HCT116 (cell line): ENCODE results near the gene FASLG. TPM values are rescaled to one million over a fixed set of nuclear protein-coding genes. Genes with fewer than 3 reads are reported as not detected.

ENCODE experiments used
- ATAC-seq: fragments of 200-7000 bp; cut with Tn5 transposase; 2 replicates; pipeline ENCODE4 v1.9.1; 2020; ENCODE audit warnings: mild to moderate bottlenecking, moderate library complexity
- BruUV-seq: library from RNA; stranded (reverse); fragments of 400-500 nt; replicated peaks from 2 replicates; lab custom pipeline; 2021; lab: Mats Ljungman, UMichigan
- CTCF ChIA-PET: fragments of 300-600 bp; sonication (Branson Sonifier 250); formaldehyde crosslinking; loops from one replicate; lab custom pipeline; 2021; ENCODE audit warnings: antibody characterized with exemption; lab: Charles Lee
- POLR2A ChIA-PET: fragments of 300-600, 350-600 bp; sonication (Branson Sonifier 250); formaldehyde crosslinking; loops from one replicate; lab custom pipeline; 2021; ENCODE audit warnings: antibody characterized with exemption; lab: Charles Lee
- RAD21 ChIA-PET, 2 experiments: fragments of 300-600 bp; sonication (Branson Sonifier 250); formaldehyde crosslinking; loops; one replicate each; lab custom pipeline; 2023; ENCODE audit warnings: low total read pairs in 2 of 2; ENCODE audit not compliant: uncharacterized antibody in 2 of 2, unreplicated experiment in 2 of 2, low non-redundant PET in 1 of 2; lab: Charles Lee
- DNase-seq: peaks from one replicate; pipeline ENCODE4 v3.0.0-alpha.2; 2010; ENCODE audit warnings: low read depth, low spot score
- H2AFZ ChIP-seq: fragments of 200-600 bp; shearing (Covaris generic), sonication (generic); 2 replicates; pipeline ENCODE4 v1.6.1; 2017; ENCODE audit warnings: low read depth, mixed run types, mixed read lengths, antibody characterized with exemption, low read length; ENCODE audit not compliant: poor library complexity, severe bottlenecking
- H3K27ac ChIP-seq: 2 replicates; pipeline ENCODE4 v1.5.1; 2012; ENCODE audit warnings: low read depth, low read length
- H3K27me3 ChIP-seq: fragments of 200-600 bp; sonication (generic); 2 replicates; pipeline ENCODE4 v1.6.1; 2016; ENCODE audit warnings: mixed run types, low read length, mixed read lengths; ENCODE audit not compliant: insufficient read depth
- H3K36me3 ChIP-seq, 2 experiments: fragments of 200-500 bp in 1 of 2; fragments of 200-600 bp in 1 of 2; sonication (Bioruptor generic) in 1 of 2; sonication (generic) in 1 of 2; 2 replicates each; pipeline versions ENCODE4 v1.5.1 to v1.6.1; 2014 to 2016; ENCODE audit warnings: low read length in 2 of 2, inconsistent platforms in 1 of 2, mixed read lengths in 1 of 2, mixed run types in 1 of 2; ENCODE audit not compliant: insufficient read depth in 2 of 2, control insufficient read depth in 1 of 2
- H3K4me1 ChIP-seq, 2 experiments: fragments of 200-600 bp in 1 of 2; sonication (generic) in 1 of 2; 2 replicates each; pipeline versions ENCODE4 v1.5.1 to v1.6.1; 2012 to 2017; ENCODE audit warnings: low read length in 2 of 2, inconsistent platforms in 1 of 2, mild to moderate bottlenecking in 1 of 2, mixed read lengths in 1 of 2, mixed run types in 1 of 2, moderate library complexity in 1 of 2; ENCODE audit not compliant: insufficient read depth in 2 of 2, control insufficient read depth in 1 of 2
- H3K4me2 ChIP-seq: fragments of 200-600 bp; sonication (generic); 2 replicates; pipeline ENCODE4 v1.6.1; 2017; ENCODE audit warnings: mixed run types, low read length, mixed read lengths
- H3K4me3 ChIP-seq, 2 experiments: fragments of 200-600 bp in 1 of 2; sonication (generic) in 1 of 2; replicated peaks in 1 of 2; 2 replicates each; pipeline ENCODE4 v1.5.1; 2011 to 2016; ENCODE audit warnings: low read length in 2 of 2, control low read depth in 1 of 2, low read depth in 1 of 2, mild to moderate bottlenecking in 1 of 2, mixed read lengths in 1 of 2, mixed run types in 1 of 2
- H3K79me2 ChIP-seq: fragments of 200-600 bp; sonication (generic); 2 replicates; pipeline ENCODE4 v1.6.1; 2017; ENCODE audit warnings: mild to moderate bottlenecking, mixed run types, low read length, moderate library complexity, mixed read lengths; ENCODE audit not compliant: insufficient read depth
- H3K9ac ChIP-seq: fragments of 200-600 bp; sonication (generic); 2 replicates; pipeline ENCODE4 v1.6.1; 2016; ENCODE audit warnings: low read length, mixed read lengths
- H3K9me2 ChIP-seq: fragments of 200-600 bp; sonication (generic), shearing (Covaris generic); 2 replicates; pipeline ENCODE4 v1.6.1; 2017; ENCODE audit warnings: mixed run types, mild to moderate bottlenecking, moderate library complexity; ENCODE audit not compliant: insufficient read depth
- H3K9me3 ChIP-seq, 2 experiments: fragments of 200-500 bp in 1 of 2; fragments of 200-600 bp in 1 of 2; sonication (Bioruptor generic) in 1 of 2; sonication (generic) in 1 of 2; 2 replicates each; pipeline ENCODE4 v1.6.1; 2014 to 2017; ENCODE audit warnings: low read length in 2 of 2, mixed read lengths in 2 of 2, inconsistent platforms in 1 of 2, low read depth in 1 of 2, mild to moderate bottlenecking in 1 of 2, mixed run types in 1 of 2, moderate library complexity in 1 of 2; ENCODE audit not compliant: control insufficient read depth in 1 of 2, insufficient read depth in 1 of 2
- H4K20me1 ChIP-seq: fragments of 200-600 bp; sonication (generic), shearing (Covaris generic); 2 replicates; pipeline ENCODE4 v1.6.1; 2017; ENCODE audit warnings: mixed run types, mild to moderate bottlenecking, moderate library complexity; ENCODE audit not compliant: insufficient read depth
- ATF3 ChIP-seq: IDR thresholded peaks from 2 replicates; pipeline ENCODE4 v1.6.1; 2012
- CBX3 ChIP-seq: IDR thresholded peaks from 2 replicates; pipeline ENCODE4 v1.6.1; 2012; ENCODE audit warnings: low read depth
- CEBPB ChIP-seq: IDR thresholded peaks from 2 replicates; pipeline ENCODE4 v1.6.1; 2012; ENCODE audit warnings: low read depth
- CTCF ChIP-seq, 3 experiments: fragments of 200-600 bp in 1 of 3; sonication (generic) in 1 of 3; IDR thresholded peaks in 2 of 3; conservative IDR thresholded peaks in 1 of 3; 2 replicates each; pipeline ENCODE4 v1.5.1; 2012 to 2017; ENCODE audit warnings: low read depth in 2 of 3, low read length in 2 of 3, antibody characterized with exemption in 1 of 3, borderline replicate concordance in 1 of 3, control low read depth in 1 of 3, mild to moderate bottlenecking in 1 of 3, mixed read lengths in 1 of 3, mixed run types in 1 of 3, moderate library complexity in 1 of 3; ENCODE audit not compliant: insufficient read depth in 1 of 3
- EGR1 ChIP-seq: IDR thresholded peaks from 2 replicates; pipeline ENCODE4 v1.6.1; 2012; ENCODE audit warnings: low read depth
- ELF1 ChIP-seq: IDR thresholded peaks from 2 replicates; pipeline ENCODE4 v1.6.1; 2012; ENCODE audit warnings: low read depth, borderline replicate concordance
- EZH2 ChIP-seq: fragments of 200-600 bp; sonication (generic); IDR thresholded peaks from 2 replicates; pipeline ENCODE4 v1.6.1; 2017; ENCODE audit warnings: antibody characterized with exemption, mixed run types
- EZH2phosphoT487 ChIP-seq: fragments of 200-600 bp; IDR thresholded peaks from 2 replicates; pipeline ENCODE4 v1.6.1; 2018; ENCODE audit warnings: antibody characterized with exemption, borderline replicate concordance
- FOSL1 ChIP-seq: IDR thresholded peaks from 2 replicates; pipeline ENCODE4 v1.6.1; 2012; ENCODE audit warnings: low read depth
- JUND ChIP-seq: IDR thresholded peaks from 2 replicates; pipeline ENCODE4 v1.6.1; 2012
- POLR2AphosphoS5 ChIP-seq: IDR thresholded peaks from 2 replicates; pipeline ENCODE4 v1.6.1; 2011; ENCODE audit warnings: mild to moderate bottlenecking, low read depth, low read length, moderate library complexity
- RAD21 ChIP-seq: IDR thresholded peaks from 2 replicates; pipeline ENCODE4 v1.6.1; 2012; ENCODE audit warnings: low read depth, mild to moderate bottlenecking
- SIN3A ChIP-seq: IDR thresholded peaks from 2 replicates; pipeline ENCODE4 v1.6.1; 2012; ENCODE audit warnings: low read depth
- SP1 ChIP-seq: IDR thresholded peaks from 2 replicates; pipeline ENCODE4 v1.6.1; 2012; ENCODE audit warnings: low read depth
- SRF ChIP-seq: IDR thresholded peaks from 2 replicates; pipeline ENCODE4 v1.6.1; 2012; ENCODE audit warnings: low read depth
- TCF7L2 ChIP-seq: IDR thresholded peaks from 2 replicates; pipeline ENCODE4 v1.7.0; 2011; ENCODE audit warnings: borderline replicate concordance, inconsistent platforms; ENCODE audit not compliant: insufficient read depth, insufficient read length; ENCODE audit errors: extremely low read depth
- YY1 ChIP-seq: IDR thresholded peaks from 2 replicates; pipeline ENCODE4 v1.6.1; 2011; ENCODE audit warnings: low read length, low read depth, moderate library complexity, mild to moderate bottlenecking; ENCODE audit not compliant: insufficient replicate concordance; ENCODE audit errors: extremely low read depth
- ZFX ChIP-seq: fragments of 450-650 bp; IDR thresholded peaks from 2 replicates; pipeline ENCODE4 v1.6.1; 2017
- ZNF274 ChIP-seq: fragments of 200-500 bp; sonication (Bioruptor generic); IDR thresholded peaks from 2 replicates; pipeline ENCODE4 v1.6.1; 2014; ENCODE audit warnings: mild to moderate bottlenecking, low read depth, low read length, inconsistent platforms
- intact Hi-C: fragments of 100-400 bp; cut with micrococcal nuclease; formaldehyde crosslinking; loops from 2 replicates; pipeline ENCODE4 v1.10.0; 2022
- total RNA-seq: library from RNA; stranded (reverse); gene quantifications from one replicate; pipeline ENCODE4 v1.2.1, GENCODE V29; 2021; ENCODE audit not compliant: unreplicated experiment

The FASLG gene
- total RNA-seq, 1 experiment from 2014 or later: not detected

GRCh38 chr1:172629638-172630037 lies 29.3 kb upstream of the FASLG start:
- peak overlapping the region; percentile 44 for H2AFZ ChIP-seq
- RAD21 ChIA-PET: no interaction called here
- no peaks in the 10 kb centered on the region for H3K79me2 ChIP-seq
- H3K36me3 ChIP-seq: no peaks in the 10 kb centered on the region
- intact Hi-C loops: no loop called here
- CTCF ChIA-PET: no interaction called here
- ATAC-seq (no peak), DNase-seq (no peak)
- no peak overlapping the region for H3K9ac ChIP-seq
- no peaks in the 10 kb centered on the region for H3K4me1 ChIP-seq
- H4K20me1 ChIP-seq: no peaks in the 10 kb centered on the region
- TF ChIP-seq FOSL1 (no peak), EZH2 (no peak), YY1 (no peak), CEBPB (no peak), ZNF274 (no peak), ATF3 (no peak), JUND (no peak), EGR1 (no peak), ZFX (no peak), SIN3A (no peak), EZH2phosphoT487 (no peak), SRF (no peak), CTCF (IDR thresholded peaks at IDR 0.05 in 2 of 3, conservative IDR thresholded peaks at IDR 0.05 in 1 of 3; ENCODE audit: borderline replicate concordance in 1 of 3, insufficient read depth in 1 of 3, low read depth in 2 of 3, low read length in 2 of 3) (no peak), RAD21 (no peak), SP1 (no peak), ELF1 (no peak), POLR2AphosphoS5 (no peak), TCF7L2 (no peak), CBX3 (no peak)
- no peaks in the 10 kb centered on the region for H3K9me2 ChIP-seq
- H3K27me3 ChIP-seq: no peaks in the 10 kb centered on the region
- H3K4me3 ChIP-seq: no peak overlapping the region
- POLR2A ChIA-PET: no interaction called here
- BruUV-seq: no TSS peak
- H3K27ac ChIP-seq: no peak overlapping the region
- H3K4me2 ChIP-seq: no peak overlapping the region
- H3K9me3 ChIP-seq: no peaks in the 10 kb centered on the region
